ENCODE results near the gene DOK5.

GRCh38 chr20:54433636-54434035, 41.8 kb upstream of the DOK5 start:
- TF ChIP-seq GATA2 (IDR thresholded peaks at IDR 0.05; ENCODE audit: low read depth, low read length) (no peak), GATA3 (IDR thresholded peaks at IDR 0.05; ENCODE audit: low read depth, low read length) (no peak)

Measured in SH-SY5Y (cell line).